Testis (tissue), 3 donors: ENCODE data around the gene ANO2. TPM values are rescaled to one million over a fixed set of nuclear protein-coding genes. Genes with fewer than 3 reads are reported as not detected.

Source experiments
- DNase-seq: peaks from one replicate; pipeline ENCODE4 v3.0.0-alpha.2; 2019
- H3K27ac ChIP-seq, 2 donors: fragments of 200-600 bp; sonication (generic); one replicate each; pipeline ENCODE4 v1.5.1; 2019
- H3K27me3 ChIP-seq: fragments of 200-600 bp; sonication (generic); one replicate; pipeline ENCODE4 v1.5.1; 2019
- H3K36me3 ChIP-seq: fragments of 200-600 bp; sonication (generic); one replicate; pipeline ENCODE4 v1.5.1; 2017; ENCODE audit warnings: low read depth; ENCODE audit errors: missing control alignments
- H3K4me1 ChIP-seq: fragments of 200-600 bp; sonication (generic); one replicate; pipeline ENCODE4 v1.5.1; 2019
- H3K4me3 ChIP-seq, 2 donors: fragments of 200-600 bp; sonication (generic); one replicate each; pipeline ENCODE4 v1.5.1; 2017 to 2019
- H3K9me3 ChIP-seq: fragments of 200-600 bp; sonication (generic); one replicate; pipeline ENCODE4 v1.5.1; 2017
- CTCF ChIP-seq, 3 experiments: fragments of 450-650 bp in 2 of 3; fragments of 200-600 bp in 1 of 3; sonication (generic) in 1 of 3; IDR thresholded peaks; one replicate each; pipeline ENCODE4 v1.5.1; 2016 to 2019; ENCODE audit warnings: antibody characterized with exemption in 3 of 3, mild to moderate bottlenecking in 2 of 3, moderate library complexity in 1 of 3
- POLR2A ChIP-seq: fragments of 450-650 bp; IDR thresholded peaks from one replicate; pipeline ENCODE4 v1.6.1; 2017; ENCODE audit warnings: antibody characterized with exemption, mild to moderate bottlenecking, moderate library complexity
- WGBS, 2 donors: methylation state at CpG; one replicate each; pipeline ENCODE4 v1.1.5; 2018; 5-methylcytosine and 5-hydroxymethylcytosine counted together
- intact Hi-C: fragments of 100-400 bp; cut with DNase I; formaldehyde crosslinking; loops from one replicate; pipeline ENCODE4 v1.15.1; 2023; ENCODE audit warnings: low total_unique reads
- polyA plus RNA-seq: library from polyadenylated mRNA; stranded (reverse); fragments of 350-450 nt; fragmentation: Illumina TruSeq; extraction: RNeasy Lipid Tissue Mini Kit (QIAGEN cat#74804); gene quantifications from one replicate; pipeline ENCODE4 v1.2.3, GENCODE V29; 2014; ENCODE audit warnings: low read depth, low replicate concordance; ENCODE audit not compliant: insufficient read depth
- total RNA-seq, 2 donors: library from RNA; depleted of rRNA; stranded (reverse); fragments of >200 nt; gene quantifications; one replicate each; pipeline ENCODE4 v1.2.3, GENCODE V29; 2016

Gene ANO2
- total and polyA plus RNA-seq, 3 donors from 2014 or later, result 9.8 to 24.5 (median 24.4) TPM

DNA sequence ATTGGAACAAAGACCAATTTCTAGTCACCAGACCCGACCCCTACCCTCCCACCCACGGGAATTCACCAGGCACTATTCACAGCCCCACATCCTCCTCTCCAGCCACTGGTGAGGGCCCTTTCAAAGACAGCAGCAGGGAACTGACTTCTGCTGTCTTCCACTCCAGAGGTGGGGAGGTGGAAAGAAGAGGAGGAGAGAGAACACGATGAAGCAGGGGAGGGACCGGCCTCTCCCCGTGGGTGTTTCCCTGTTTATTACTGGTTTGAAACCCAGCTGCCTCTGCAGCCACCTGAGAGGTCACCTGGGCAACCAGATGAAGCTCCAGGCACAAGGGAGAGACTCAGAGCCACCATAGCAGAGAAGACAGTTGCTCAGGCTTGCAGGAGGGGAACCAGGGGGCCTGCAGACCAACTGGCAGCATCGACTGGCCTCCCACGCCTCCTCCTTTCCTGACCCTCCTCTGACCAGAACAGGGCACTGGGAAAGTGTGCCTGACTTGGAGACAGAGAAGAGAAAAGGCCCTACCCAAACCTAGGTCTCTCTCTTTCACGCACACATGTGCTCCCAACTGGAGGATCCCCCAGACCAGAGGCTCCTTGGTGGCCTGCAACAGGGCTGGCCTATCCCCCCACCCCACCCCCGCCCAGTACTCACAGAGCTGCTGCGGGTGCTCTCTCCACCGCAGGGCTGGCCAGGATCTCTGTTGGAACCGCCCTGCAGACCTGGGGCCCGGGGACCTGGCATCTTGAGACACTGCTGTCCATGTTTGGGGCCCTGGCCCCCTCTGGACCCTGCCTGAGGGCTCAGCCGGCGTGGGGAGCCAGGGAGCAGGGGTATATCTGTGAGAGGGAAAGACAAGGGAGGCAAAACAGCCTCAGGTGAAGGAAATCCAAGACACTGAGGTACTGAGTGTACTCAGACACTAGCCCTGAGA lies 22.8 kb downstream of the ANO2 start:
- intact Hi-C loops, result no loop called here
- Histone ChIP-seq H3K27ac (no peak overlapping the region), H3K36me3 (no peaks in the 10 kb centered on the region), H3K27me3 (no peaks in the 10 kb centered on the region), H3K4me1 (no peaks in the 10 kb centered on the region), H3K4me3 (no peak overlapping the region), H3K9me3 (no peaks in the 10 kb centered on the region)
- TF ChIP-seq POLR2A (no peak), CTCF (IDR thresholded peaks at IDR 0.05) (no peak)
- no peak for DNase-seq
- WGBS, 2 donors, result 59 to 65% methylated on average over 9 to 15 of the region's 15 CpGs

- Histone ChIP-seq H3K27me3 (no peaks in the 10 kb centered on the region), H3K36me3 (no peaks in the 10 kb centered on the region), H3K4me1 (no peaks in the 10 kb centered on the region), H3K4me3 (no peak overlapping the region), H3K27ac (no peak overlapping the region), H3K9me3 (no peaks in the 10 kb centered on the region)
- no peak for DNase-seq
- WGBS, 2 donors, result 94 to 95% methylated on average over 22 to 25 of the region's 25 CpGs
- TF ChIP-seq CTCF (IDR thresholded peaks at IDR 0.05) (no peak), POLR2A (no peak)
- intact Hi-C loops, result no loop called here
These were observed 23.8 kb downstream of the ANO2 start for GRCh38 chr12:5921027-5921909.

- no peak for TF ChIP-seq CTCF (IDR thresholded peaks at IDR 0.05)
- no peak for TF ChIP-seq POLR2A
- Histone ChIP-seq H3K9me3 (no peaks in the 10 kb centered on the region), H3K27ac (no peak overlapping the region), H3K4me1 (no peaks in the 10 kb centered on the region), H3K36me3 (no peaks in the 10 kb centered on the region), H3K4me3 (no peak overlapping the region), H3K27me3 (no peaks in the 10 kb centered on the region)
- WGBS, 2 donors, result 78 to 85% methylated on average over 9 of the region's 9 CpGs
- no peak for DNase-seq
- intact Hi-C loops, result no loop called here
These were observed 28.2 kb downstream of the ANO2 start for GRCh38 chr12:5916785-5917290.

DNA sequence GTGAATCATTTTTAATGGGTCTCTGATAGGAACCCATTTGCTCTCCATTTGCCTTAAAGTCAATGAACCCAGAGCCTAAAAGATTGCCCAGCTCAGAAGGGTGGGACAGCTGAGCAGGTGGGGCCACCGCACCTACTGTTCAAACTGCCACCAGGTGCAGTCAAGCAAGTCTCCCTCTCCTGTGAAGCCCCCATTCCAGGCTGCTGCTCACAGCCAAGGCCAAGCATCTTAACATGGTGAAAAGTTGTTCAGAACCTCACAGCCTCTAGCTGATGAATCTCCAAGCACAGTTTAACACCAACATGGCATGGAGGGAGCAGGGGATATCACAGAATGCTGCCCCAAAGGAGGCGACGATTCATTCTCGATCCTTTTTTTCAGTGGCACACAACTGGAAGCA lies 29.5 kb downstream of the ANO2 start:
- Histone ChIP-seq H3K27ac (no peak overlapping the region), H3K4me3 (no peak overlapping the region), H3K9me3 (no peaks in the 10 kb centered on the region), H3K27me3 (no peaks in the 10 kb centered on the region), H3K36me3 (no peaks in the 10 kb centered on the region), H3K4me1 (no peaks in the 10 kb centered on the region)
- DNase-seq, result no peak
- WGBS, 2 donors, result 94 to 100% methylated on average over 4 of the region's 4 CpGs
- intact Hi-C loops, result no loop called here
- TF ChIP-seq POLR2A, result no peak
- TF ChIP-seq CTCF (IDR thresholded peaks at IDR 0.05), result no peak
